ENCODE data around the gene ANKS1B.

ANKS1B gene

DNA sequence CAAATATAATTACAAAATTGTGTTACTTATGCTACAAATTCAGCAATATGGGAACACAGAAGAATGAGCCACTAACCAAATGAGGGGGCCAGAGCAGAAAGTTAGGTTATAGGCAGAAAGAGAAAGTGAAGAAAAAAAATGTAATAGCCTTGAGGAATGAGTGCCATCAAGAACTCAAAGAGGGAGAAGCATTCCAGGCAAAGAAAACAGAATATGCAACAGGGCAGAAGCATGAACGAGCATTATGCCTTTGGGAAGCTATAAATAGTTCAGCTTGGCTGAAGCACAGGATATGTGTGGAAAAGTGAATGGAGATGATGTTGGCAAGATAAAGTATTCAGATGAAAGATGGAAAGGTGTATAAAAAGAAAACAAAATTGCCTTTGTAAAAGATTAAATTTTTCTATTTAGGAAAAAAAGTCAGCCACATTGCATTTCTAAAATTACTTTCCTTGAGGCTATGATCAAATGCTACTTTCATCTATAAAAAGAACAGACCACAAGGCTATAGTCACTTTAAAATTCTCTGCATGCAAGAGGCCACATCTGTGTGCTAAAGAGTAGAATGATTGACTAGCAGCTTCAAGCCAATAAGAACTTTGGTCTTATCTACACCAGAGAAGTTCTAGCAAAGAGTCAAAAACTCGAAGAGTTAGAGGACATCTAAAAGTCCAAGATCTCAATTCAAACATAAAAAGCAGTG is 530.7 kb downstream of the ANKS1B start:
- no peak for DNase-seq (ENCODE audit: low spot score)

DNA sequence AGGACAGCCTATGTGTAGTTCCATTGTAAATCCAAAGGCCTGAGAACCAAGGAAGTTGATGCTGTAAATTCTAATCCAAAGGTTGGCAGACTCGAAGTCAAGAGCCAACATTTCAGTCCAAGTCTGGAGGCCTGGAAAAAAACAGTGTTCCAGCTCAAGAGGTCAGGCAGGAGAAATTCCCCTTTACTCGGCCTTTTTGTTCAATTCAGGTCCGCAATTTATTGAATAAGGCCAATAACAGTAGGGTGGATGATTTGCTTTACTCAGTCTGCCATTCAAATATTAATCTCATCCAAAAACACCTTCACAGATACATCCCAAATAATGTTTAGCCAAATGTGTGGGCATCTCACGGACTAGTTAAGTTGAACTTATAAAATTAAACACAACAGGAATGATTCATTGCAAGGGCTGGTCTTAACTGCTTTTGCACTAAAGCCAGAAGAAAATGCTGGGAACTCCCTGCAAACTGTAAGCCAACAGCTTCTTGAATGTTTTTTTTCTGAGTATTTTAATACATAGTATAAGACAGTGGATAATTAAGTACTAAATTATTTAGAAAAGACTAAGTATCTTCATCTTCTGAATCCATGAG is 534.6 kb downstream of the ANKS1B start:
- DNase-seq (ENCODE audit: low spot score): no peak

DNA sequence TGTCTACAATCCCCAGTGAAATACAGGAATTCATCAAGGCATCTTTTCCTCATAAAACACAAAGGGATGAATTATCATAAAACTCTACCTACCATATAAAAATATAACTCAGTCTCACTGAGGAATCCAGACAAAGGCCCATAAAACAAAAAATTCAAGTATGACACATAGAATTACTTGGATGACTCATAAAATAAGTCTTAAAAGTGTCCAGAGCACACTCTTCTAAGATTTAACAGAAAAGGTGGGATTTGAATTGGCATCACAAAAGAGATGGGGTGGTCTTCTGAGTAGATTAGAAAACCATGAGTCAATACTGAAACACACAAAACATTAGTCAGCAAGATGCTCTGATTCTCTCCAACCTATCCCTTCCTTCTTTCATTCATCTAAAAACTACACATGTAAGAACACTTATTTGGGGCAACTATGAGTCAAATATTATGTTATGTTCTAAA is 539.8 kb downstream of the ANKS1B start:
- DNase-seq (ENCODE audit: low spot score): no peak

DNA sequence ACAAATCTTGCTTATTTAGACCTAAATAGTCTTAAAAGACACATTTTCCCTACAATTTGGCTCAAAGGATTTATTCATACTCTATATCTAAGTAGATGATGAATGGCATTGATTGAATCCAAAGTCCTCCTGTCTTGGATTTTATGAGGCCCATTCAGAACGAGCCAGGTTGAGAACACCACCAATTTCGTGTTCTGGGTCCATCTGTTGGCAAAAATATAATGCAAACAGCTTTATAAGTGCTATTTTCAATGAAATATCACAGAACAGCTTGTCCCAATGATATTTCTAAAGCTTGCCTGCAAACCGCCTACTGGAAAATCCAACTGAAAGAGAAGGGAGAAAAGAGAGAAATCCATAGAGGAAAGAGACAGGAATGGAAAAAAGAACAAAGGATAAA is 542.0 kb downstream of the ANKS1B start:
- DNase-seq (ENCODE audit: low spot score): no peak

DNA sequence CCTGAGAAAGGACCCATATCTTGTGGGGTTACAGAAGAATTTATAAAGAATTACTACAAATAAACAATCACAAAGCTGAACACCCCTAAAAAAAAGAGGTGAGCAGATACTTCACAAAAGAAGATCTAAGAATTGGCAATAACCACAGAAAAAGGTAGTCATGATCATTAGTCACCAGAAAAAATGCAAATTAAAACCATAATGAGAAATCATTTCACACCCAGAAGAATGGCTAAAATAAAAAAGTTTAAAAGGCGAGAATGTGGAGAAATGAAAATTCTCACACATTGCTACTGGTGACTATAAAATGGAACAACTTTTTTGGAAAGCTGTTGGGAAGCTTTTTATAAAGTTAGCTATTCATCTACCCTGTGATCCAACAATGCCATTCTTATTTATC is 545.3 kb downstream of the ANKS1B start:
- no peak for DNase-seq (ENCODE audit: low spot score)

DNA sequence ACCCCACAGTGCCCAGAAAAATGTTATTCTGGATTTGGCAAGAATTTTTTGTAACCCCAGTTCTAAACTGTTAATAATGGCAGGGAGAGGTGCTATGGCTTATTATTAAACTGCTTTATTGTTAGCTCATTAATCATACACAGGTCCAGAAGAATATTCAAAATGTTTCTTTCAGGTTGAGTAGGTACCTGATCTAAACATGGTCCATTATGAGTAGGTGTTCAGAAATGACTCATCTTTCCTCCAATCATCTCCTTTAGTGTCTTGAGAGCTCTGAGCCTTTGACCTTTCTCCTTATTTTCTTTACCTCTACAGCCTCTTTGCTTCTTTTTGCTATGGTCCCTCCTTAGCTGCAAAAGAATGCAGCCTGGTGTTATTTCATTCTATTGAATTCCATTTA is 548.2 kb downstream of the ANKS1B start:
- no peak for DNase-seq (ENCODE audit: low spot score)

DNA sequence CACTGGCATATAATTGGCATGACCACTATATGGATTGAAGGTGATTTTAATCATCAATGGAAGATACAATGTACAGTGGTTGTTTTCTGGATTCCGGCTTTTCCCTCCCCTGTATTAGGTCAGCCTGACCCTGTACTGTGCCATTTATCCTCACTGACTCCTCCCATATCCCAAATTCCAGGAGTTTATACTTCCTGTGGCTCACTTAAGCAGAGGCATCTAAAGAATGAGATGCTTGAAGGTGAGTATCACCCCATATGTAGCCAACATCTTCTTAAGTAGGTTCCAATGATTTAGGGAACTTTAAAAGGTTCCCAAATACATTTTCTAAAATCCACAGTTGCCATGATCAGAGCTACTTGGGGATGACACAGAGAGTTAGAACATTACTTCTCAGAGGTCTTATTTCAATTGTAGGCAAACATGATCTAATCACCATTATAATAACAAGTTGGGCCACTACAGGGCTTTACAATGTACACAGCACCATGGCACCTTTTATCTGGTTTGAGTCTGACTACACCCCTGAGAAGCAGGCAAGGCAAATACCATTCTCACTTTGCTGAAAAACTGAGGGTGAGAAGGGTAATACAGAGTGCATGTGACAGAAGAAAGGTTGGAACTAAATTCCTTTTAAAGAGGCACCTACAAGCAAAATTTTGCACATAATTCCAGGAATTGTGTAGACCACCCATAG is 549.5 kb downstream of the ANKS1B start:
- no peak for DNase-seq (ENCODE audit: low spot score)

DNA sequence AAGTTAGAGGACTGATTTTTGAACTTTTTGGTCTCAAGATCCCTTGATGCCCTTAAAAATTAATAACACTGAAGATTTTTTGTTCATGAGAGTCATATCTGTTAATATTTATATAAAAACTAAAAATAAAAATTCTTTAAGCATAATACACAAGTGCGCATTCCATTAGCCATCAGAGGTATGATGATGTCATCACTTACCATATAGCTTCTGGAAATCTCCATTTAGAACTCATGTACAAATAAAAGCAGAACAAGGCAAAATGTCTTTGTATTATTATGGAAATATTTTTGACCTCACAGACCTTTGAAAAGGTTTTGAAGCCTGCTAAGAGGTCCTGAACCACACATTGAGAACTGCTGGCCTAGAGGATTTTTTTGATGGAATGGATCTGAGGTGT is 551.6 kb downstream of the ANKS1B start:
- no peak for DNase-seq (ENCODE audit: low spot score)

DNA sequence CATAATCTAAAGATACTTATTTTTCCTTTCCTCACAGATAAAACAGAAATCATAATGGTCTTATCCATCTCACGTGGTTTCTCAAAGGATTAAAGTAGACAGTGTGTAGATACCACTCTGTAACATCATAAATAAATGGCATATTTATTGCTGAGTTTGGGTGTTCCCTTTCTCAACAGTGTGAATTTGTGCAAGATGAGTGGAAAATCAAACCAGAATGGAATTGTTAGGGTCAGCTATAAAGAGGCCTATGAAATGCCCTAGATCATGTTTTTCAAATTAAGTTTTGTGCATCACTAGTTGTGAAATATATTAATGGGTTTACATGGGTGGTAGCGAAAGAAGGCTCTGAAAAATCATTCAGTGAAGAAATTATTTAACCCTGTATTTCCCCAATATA is 553.5 kb downstream of the ANKS1B start:
- DNase-seq (ENCODE audit: low spot score): no peak

DNA sequence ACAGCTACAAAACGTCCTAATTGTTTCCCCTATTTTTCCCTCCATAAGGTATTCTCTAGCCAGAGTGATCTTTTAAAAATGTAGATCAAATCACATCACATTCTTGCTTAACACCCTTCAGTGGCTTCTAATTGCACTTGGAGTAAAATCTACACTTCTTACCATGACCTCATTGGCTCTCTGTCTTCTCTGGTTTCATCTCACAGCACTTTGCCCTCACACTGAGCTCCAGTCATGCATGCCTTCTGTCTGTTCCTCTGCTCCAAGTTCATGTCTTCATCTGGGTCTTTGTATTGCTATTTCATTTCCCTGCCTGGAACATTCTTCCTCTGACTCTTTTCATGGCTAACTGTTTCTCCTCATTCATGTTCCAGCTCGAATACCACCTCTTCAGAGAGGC is 557.6 kb downstream of the ANKS1B start:
- DNase-seq (ENCODE audit: low spot score): no peak

DNA sequence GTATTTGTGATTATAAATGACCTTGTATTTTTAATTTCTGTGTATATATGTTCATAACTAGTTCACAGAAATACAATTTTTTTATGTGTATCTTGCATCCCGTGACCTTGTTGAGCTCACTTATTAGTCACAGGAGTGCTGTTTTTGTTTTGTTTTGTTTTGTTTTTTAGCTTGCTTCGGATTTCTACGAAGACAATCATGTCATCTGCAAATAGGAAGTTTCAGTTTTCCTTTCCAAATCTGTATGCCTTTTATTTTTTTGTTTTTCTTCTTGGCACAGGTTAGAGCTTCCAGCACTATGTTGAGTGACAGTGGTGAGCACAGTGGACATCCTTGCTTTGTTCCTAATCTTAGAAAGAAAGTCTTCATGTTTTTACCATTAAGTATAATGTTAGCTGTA is 566.4 kb downstream of the ANKS1B start:
- no peak for DNase-seq (ENCODE audit: low spot score)

DNA sequence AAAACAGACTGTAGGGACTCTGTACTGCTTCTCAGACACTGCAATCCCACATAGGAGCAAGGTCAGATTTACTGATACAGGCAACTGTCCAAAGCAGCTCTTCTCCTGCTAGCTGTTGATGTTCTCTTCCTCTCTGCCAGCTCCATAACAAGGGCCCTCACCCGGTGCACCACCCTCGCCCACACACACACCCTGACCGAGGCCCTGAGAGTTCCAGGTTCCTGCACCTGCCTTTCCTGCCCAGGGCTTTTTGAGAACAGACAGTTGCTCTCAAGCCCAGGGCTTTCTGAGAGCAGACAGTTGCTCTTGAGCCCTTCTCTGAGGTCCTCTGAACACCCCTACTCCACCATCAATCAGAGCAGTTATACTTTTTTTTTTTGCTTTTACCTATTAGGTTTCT is 571.0 kb downstream of the ANKS1B start:
- no peak for DNase-seq (ENCODE audit: low spot score)

DNA sequence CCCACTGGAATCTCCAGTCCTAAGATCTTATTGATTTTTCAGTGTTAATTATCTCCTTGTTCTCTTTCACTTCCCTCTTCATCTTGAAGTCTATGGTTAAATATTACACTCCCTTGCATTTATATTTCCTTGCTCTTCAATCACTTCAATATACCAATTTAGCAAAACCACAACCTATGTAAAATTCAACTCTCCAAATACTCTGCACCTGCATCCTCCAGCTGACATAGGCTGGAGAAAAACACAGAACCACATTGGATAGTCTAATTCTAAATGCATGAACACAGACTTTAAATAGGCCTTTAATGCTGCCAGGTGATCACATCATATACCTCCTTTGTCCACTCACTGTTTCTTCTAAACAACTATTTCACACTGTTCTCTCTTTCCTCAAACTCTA is 591.0 kb downstream of the ANKS1B start:
- DNase-seq (ENCODE audit: low spot score): no peak

DNA sequence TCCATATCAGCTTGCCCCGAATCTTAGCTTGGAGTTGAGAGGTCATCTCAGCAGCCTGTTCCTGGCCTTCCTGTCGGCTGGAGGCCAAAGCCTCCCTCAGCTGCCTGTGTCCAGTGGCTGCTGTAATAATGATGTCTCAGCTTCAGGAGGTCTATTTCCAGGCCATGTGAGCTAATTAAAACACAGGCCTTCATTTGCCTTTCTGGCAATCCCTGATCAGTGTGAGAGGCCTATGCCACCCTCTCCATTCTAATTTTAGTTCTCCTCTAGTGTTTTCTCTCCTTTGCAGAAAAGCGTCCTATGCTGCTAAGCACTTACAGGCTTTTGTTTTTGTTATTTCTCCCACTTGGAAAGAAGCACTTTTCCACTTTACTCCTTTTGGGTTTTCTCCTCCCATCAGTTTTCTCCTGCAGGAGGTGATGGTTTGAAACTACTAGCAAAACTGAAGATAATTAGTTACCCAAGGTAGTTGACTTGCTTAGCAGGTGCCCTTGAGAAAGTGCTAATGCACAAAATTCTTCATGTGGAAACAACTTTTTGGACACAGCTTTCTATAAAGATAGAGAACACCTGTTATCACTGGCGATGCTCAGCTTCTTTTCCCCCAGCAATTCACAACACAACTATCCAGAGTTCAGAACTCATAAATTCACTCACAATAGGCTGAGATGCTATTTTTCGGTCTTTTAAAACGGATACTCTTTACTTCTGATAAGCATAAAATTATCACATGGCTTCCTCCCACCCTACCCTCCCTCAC is 592.5 kb downstream of the ANKS1B start:
- DNase-seq (ENCODE audit: low spot score): no peak

DNA sequence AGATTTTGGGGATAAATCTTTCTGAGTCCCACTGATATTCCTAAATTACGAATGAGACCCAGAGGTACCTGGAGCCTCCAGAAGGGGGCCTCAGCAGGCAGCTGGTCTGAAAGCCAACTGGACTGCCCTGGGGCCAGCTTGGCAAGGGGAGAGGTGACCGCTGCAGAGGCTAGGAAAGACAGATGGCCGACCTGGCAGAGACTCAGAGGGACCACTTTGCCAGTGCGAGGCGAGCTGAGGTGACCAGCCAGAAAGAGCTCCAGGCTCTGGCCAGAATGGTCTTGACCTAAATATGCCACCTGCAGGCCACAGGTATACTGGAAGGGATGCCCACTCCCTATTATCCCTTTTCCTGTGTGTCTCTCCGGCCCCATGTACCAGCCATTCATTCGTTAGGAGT is 594.0 kb downstream of the ANKS1B start:
- no peak for DNase-seq (ENCODE audit: low spot score)

DNA sequence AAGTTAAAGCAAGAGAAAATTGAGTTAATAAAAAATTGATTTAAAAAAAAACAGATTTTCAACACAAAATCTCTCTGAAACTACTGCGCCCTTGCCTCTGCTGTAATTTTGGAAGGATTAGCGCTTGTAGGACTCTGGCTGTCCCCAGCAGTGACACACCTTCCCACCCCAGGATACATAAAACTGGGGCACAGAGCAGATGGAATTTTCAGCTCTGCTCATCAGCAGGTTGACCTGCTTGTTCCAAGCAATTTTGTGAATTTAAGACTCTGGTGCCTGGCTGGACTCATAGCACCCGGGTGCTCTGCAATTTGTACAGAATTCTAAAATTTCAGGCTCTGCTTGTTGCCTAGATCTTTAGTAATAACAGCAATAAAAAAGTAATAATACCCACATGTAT is 595.0 kb downstream of the ANKS1B start:
- DNase-seq (ENCODE audit: low spot score): no peak

DNA sequence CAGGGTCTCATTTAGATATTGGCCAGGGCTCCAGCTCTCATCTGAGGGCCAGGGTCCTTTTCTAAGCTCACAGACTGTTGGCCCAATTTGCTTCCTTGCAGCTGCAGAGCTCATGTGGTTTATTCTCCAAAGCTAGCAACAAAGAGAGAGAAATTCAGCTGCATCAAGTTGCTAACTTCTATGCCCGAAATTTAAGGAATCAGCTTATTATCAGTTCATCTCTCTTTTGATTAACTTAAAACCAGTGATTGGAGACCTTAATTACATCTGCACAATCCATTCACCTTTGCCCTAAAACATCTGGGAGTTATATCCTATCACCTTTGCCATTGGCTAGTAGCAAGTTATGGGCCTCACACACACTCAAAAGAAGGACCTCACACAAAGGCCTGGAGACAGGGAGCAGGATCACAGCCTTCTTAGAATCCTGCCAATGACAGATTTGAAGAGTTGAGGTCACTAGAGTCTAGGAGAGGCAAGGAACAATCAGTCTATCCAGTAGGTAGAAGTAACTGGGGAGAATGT is 596.0 kb downstream of the ANKS1B start:
- no peak for DNase-seq (ENCODE audit: low spot score)

DNA sequence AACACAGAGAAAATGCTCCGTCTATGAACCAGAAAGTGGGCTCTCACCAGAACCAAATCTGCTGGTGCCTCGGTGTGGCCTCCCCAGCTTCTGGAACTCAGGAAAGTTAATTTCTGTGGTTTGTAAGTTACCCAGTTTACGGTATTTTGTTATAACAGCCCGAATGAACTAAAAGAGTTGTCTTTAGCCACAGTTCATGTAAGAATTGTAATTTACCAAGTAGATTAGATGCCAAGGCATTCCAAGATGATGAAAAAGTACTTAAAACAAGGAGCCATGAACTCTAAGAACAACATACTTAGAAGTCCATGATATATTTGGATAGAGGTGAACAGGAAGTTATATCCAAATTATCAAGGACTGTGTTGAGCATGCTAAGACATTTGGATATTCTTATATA is 597.1 kb downstream of the ANKS1B start:
- DNase-seq (ENCODE audit: low spot score): no peak

DNA sequence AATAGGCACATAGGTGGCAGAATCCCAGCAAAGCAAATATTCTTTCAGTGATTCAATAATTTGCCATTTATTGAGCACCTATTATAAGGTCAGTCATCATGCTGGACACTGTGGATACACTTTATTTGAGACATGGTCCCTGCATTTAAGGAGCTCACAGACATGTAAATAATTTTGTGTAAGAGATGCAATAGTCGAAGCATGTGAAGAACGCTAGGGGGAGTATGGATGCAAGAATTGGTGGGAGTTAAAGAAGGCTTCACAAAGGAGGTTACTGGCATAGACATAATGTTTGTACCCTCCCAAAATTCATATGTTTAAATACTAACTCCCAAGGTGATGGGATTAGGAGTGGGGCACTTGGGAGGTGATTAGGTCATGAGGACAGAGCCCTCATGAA is 597.8 kb downstream of the ANKS1B start:
- no peak for DNase-seq (ENCODE audit: low spot score)

DNA sequence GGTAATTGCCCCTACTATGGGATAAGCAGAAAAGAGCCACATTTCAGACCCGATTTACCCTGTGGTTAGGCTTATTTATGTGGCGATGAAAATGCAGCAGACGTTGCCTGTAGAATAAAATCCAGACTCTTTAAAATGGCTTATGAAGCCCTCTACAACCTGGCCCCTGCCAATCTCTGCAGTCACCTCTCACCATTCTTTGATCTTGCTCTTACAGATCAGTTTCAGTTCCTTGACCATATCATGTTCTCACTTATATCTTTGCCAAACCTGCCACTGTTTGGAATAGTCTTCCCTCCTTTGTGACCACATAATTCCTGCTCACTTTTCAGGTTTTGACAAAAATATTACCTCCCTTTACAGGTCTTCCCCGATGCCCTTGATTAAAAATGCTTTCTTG is 601.5 kb downstream of the ANKS1B start:
- no peak for DNase-seq (ENCODE audit: low spot score)

DNA sequence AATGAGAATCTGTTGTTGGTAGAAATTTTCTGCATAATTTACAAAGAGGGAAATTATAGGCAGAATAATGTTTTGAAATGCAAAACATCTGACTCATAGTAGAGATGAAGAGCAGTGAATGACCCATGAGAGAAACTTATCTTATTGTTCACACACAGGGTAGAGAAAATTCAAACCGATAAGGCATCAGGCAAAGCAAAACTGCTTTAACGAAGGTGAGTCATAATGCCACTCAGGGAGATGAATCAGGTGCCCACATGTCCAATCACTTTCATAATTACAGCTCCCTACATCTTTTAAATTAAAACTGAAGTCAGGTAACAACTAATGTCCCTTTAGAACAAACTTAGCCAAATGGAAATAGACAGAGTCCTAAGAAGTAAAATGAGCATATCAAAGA is 602.7 kb downstream of the ANKS1B start:
- DNase-seq (ENCODE audit: low spot score): no peak

DNA sequence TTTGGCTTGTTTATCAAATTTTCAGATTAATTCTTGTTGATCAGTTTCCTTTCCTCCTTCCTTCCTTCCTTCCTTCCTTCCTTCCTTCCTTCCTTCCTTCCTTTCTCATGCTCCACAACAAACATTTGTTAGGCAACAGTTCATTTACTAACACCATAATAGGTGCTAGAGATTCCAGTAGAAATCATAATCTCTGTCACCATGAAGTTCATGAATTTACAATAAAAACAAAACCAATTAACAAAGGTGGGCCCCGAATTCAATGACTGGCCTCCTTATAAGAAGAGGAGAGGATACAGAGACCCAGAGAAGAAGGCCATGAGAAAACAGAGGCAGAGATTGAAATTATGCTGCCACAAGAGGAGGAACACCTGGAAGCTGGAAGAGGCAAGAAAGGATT is 604.0 kb downstream of the ANKS1B start:
- no peak for DNase-seq (ENCODE audit: low spot score)

DNA sequence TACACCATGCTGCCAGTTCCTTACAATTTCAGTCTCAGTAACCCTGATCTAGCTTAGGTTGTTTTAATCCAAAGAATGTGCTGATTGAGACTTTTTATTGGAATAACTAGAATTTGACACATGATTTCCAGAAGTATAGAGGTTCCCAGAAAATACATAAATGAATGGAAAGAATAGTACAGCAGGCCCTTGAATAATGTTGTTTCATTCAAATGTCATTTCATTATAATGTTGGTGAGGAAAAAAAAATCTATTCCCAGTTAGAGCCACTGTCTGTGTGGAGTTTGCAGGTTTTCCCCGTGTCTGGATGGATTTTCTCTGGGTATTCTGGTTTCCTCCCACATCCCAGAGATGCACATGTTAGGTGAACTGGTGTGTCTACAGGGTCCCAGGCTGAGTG is 610.7 kb downstream of the ANKS1B start:
- no peak for DNase-seq (ENCODE audit: low spot score)

All from CD4-positive, alpha-beta T cell treated with Interleukin-15 for 4 hours (primary cell).